ENCODE data around the gene TBC1D10A.
A peak's percentile ranks its signal among the peaks of the same experiment; 100 is the strongest.

The TBC1D10A gene

DNA sequence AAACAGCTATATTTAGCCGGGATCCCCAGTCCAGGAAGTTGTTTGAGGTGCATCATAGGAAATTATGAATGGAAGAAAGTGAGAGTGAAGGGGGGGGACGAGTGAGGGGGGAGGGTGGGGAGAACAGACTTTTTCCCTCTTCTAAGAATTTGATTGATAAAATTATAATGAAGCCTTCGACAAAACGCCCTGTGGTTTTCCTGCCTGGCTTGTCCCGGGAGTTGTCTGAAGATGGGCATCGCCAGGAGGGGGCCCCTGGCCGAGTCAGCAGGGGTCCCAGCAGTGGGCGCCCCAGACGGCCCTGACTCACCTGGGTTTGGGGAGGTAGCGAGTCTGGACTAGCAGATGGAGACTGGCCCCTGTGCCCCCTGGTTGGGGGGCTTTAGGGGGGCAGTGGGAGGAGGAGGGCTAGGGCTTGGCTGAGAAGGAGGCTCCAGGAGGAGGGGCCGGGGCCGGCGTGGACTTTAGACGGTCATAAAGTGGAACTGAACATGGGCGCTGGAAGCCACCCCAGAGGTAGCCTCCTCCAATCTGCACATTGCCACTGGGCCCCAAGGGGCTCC is 79.8 kb downstream of the TBC1D10A start:
- TF ChIP-seq POLR2AphosphoS5 (IDR thresholded peaks at IDR 0.05; ENCODE audit: low read depth) (no peak), GABPA (IDR thresholded peaks at IDR 0.05; ENCODE audit: low read depth) (no peak), SPI1 (IDR thresholded peaks at IDR 0.05; ENCODE audit: borderline replicate concordance, low read depth) (no peak)
- TF ChIP-seq, protein P1, sequence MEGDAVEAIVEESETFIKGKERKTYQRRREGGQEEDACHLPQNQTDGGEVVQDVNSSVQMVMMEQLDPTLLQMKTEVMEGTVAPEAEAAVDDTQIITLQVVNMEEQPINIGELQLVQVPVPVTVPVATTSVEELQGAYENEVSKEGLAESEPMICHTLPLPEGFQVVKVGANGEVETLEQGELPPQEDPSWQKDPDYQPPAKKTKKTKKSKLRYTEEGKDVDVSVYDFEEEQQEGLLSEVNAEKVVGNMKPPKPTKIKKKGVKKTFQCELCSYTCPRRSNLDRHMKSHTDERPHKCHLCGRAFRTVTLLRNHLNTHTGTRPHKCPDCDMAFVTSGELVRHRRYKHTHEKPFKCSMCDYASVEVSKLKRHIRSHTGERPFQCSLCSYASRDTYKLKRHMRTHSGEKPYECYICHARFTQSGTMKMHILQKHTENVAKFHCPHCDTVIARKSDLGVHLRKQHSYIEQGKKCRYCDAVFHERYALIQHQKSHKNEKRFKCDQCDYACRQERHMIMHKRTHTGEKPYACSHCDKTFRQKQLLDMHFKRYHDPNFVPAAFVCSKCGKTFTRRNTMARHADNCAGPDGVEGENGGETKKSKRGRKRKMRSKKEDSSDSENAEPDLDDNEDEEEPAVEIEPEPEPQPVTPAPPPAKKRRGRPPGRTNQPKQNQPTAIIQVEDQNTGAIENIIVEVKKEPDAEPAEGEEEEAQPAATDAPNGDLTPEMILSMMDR (IDR thresholded peaks at IDR 0.05; ENCODE audit: insufficient read depth, low read length) = no peak
- TF ChIP-seq, protein P2, sequence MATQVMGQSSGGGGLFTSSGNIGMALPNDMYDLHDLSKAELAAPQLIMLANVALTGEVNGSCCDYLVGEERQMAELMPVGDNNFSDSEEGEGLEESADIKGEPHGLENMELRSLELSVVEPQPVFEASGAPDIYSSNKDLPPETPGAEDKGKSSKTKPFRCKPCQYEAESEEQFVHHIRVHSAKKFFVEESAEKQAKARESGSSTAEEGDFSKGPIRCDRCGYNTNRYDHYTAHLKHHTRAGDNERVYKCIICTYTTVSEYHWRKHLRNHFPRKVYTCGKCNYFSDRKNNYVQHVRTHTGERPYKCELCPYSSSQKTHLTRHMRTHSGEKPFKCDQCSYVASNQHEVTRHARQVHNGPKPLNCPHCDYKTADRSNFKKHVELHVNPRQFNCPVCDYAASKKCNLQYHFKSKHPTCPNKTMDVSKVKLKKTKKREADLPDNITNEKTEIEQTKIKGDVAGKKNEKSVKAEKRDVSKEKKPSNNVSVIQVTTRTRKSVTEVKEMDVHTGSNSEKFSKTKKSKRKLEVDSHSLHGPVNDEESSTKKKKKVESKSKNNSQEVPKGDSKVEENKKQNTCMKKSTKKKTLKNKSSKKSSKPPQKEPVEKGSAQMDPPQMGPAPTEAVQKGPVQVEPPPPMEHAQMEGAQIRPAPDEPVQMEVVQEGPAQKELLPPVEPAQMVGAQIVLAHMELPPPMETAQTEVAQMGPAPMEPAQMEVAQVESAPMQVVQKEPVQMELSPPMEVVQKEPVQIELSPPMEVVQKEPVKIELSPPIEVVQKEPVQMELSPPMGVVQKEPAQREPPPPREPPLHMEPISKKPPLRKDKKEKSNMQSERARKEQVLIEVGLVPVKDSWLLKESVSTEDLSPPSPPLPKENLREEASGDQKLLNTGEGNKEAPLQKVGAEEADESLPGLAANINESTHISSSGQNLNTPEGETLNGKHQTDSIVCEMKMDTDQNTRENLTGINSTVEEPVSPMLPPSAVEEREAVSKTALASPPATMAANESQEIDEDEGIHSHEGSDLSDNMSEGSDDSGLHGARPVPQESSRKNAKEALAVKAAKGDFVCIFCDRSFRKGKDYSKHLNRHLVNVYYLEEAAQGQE (IDR thresholded peaks at IDR 0.05; ENCODE audit: insufficient replicate concordance, low read depth) = no peak
- peaks cover 29% of the 10 kb centered on the region for H3K27me3 ChIP-seq (ENCODE audit: insufficient read depth, poor library complexity, severe bottlenecking)
- no peak overlapping the region for H3K4me3 ChIP-seq (replicated peaks; ENCODE audit: insufficient read depth, low read length)
- H3K27ac ChIP-seq (replicated peaks) = no peak overlapping the region
- DNase-seq (ENCODE audit: low read depth in 1 of 2, low spot score in 1 of 2) = no peak

DNA sequence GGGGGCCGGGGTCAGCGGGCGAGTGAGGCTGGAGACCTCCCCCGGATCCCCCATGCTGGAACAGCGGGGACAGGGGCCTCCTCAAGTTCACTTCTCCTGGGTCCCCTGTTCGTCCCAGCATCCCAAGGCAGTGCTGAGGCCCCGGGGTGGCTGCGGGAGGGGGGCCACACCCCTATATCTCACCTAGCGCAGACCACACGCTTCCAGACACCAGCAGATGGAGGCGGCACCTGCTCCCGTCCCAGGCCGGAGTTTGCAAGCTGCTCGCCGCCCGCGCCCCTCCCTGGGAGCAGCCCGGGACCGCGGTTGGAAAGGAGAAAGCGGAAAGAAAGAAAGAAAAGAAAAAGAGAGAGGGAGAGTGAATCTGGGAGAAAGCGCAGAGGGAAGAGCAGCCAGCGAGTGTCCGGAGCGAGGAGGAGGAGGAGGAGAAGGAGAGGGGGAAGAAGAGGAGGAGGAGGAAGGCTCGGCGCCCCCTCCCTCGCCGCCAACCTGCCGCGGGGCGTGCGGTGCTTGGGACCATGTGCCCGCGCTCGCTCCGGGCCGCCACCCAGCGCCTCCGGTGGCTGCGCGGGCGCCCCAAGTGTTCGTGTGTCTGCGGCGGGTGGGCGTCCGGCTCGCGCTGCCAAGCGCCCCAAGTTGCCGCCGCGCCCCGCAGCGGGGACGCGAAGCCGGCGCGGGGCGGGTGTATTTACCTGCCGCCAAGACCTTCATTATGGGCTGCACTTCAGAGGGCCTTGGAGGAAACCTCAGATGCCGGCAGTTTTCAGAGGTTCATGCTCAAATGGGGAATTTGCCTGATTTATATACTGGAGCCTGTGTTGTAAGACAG is 80.5 kb downstream of the TBC1D10A start, which contains the start of gene LIF:
Gene LIF (minus strand): TSS at position 775 of the 829 bp plus-strand sequence. CDS start 64 bp downstream, at position 711.
- TF ChIP-seq SPI1 (IDR thresholded peaks at IDR 0.05; ENCODE audit: borderline replicate concordance, low read depth) (no peak), GABPA (IDR thresholded peaks at IDR 0.05; ENCODE audit: low read depth) (no peak), POLR2AphosphoS5 (IDR thresholded peaks at IDR 0.05; ENCODE audit: low read depth) (no peak)
- TF ChIP-seq, protein P2 (IDR thresholded peaks at IDR 0.05; ENCODE audit: insufficient replicate concordance, low read depth) = no peak
- TF ChIP-seq, protein P1 (IDR thresholded peaks at IDR 0.05; ENCODE audit: insufficient read depth, low read length) = no peak
- Histone ChIP-seq H3K27me3 (ENCODE audit: insufficient read depth, poor library complexity, severe bottlenecking) (peaks cover 29% of the 10 kb centered on the region), H3K27ac (replicated peaks) (no peak within 1 kb of the TSS), H3K4me3 (replicated peaks; ENCODE audit: insufficient read depth, low read length) (peak within 1 kb of the TSS; percentile 13; the same call in 1 of the 2 replicates)
- DNase-seq (ENCODE audit: low read depth in 1 of 2, low spot score in 1 of 2) = no peak

DNA sequence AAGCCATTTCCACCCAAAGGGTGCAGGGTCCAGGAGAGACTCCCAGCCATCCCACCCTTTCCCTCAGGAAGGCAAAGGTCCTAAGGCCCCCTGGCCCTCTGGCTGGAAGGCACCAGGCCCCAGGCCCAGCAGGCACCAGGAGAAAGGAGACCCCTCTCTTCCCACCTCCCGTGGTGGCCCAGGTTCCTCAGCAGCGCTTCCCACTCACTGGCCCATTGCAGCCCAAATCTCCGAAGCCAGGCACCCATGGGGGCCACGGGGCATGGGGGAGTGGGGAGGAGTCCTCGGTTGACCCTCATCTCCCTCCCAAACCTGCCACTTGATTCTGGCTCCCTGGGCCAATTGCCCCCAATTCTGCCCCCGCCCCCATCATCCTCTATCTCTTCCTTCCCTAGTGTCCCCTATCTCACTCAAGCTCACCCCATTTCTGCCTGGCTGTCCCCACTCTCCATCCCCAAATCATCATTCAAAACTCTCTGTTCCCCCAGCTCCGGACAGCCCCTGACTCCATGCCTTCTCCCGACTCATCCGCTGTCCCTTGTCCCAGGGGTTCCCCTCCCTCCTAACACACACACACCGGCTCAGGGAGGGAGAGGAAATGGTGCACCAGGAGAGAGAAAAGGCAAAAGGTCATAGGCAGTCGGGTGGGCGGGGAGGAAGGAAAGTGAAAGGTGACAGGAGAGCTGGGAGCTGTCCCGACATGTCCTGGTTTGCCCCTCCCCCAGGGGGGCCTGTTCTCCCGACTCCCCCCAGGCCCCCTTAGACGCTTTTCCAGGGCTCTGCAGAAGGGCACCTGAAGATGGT is 81.4 kb downstream of the TBC1D10A start:
- H3K4me3 ChIP-seq (replicated peaks; ENCODE audit: insufficient read depth, low read length) = no peak overlapping the region
- TF ChIP-seq, protein P2 (IDR thresholded peaks at IDR 0.05; ENCODE audit: insufficient replicate concordance, low read depth) = no peak
- no peak for TF ChIP-seq SPI1 (IDR thresholded peaks at IDR 0.05; ENCODE audit: borderline replicate concordance, low read depth)
- TF ChIP-seq GABPA (IDR thresholded peaks at IDR 0.05; ENCODE audit: low read depth) = no peak
- TF ChIP-seq POLR2AphosphoS5 (IDR thresholded peaks at IDR 0.05; ENCODE audit: low read depth) = no peak
- TF ChIP-seq, protein P1 (IDR thresholded peaks at IDR 0.05; ENCODE audit: insufficient read depth, low read length) = no peak
- no peak overlapping the region for H3K27ac ChIP-seq (replicated peaks)
- no peak for DNase-seq (ENCODE audit: low read depth in 1 of 2, low spot score in 1 of 2)
- peaks cover 29% of the 10 kb centered on the region for H3K27me3 ChIP-seq (ENCODE audit: insufficient read depth, poor library complexity, severe bottlenecking)
